IMR-90 (cell line): Measurements from ENCODE around the gene MGLL. TPM values are rescaled to one million over a fixed set of nuclear protein-coding genes. Genes with fewer than 3 reads are reported as not detected.
A peak's percentile ranks its signal among the peaks of the same experiment; 100 is the strongest.

ENCODE experiments used
- ATAC-seq: fragments of 200-7000 bp; cut with Tn5 transposase; 2 replicates; pipeline ENCODE4 v1.9.1; 2020; ENCODE audit warnings: low read depth, mild to moderate bottlenecking, moderate library complexity
- BruUV-seq: library from RNA; stranded (reverse); fragments of 400-500 nt; replicated peaks from 2 replicates; lab custom pipeline; 2021; lab: Mats Ljungman, UMichigan
- CTCF ChIA-PET: fragments of 300-600 bp; formaldehyde crosslinking; extraction: SDS; loops from one replicate; lab custom pipeline; 2021; ENCODE audit warnings: antibody characterized with exemption; lab: Yijun Ruan, JAX
- POLR2A ChIA-PET: fragments of 300-600 bp; sonication (Branson Sonifier 250); formaldehyde crosslinking; loops from one replicate; lab custom pipeline; 2022; ENCODE audit warnings: antibody characterized with exemption; ENCODE audit not compliant: unreplicated experiment; lab: Charles Lee
- DNase-seq: peaks from one replicate; pipeline ENCODE4 v3.0.0; 2013
- H2AFZ ChIP-seq: replicated peaks from 2 replicates; pipeline ENCODE3; 2013; ENCODE audit warnings: low read length, mild to moderate bottlenecking; ENCODE audit not compliant: poor library complexity
- H2AK5ac ChIP-seq: 2 replicates; pipeline ENCODE4 v1.6.1; 2013; ENCODE audit warnings: low read depth, low read length, inconsistent platforms
- H2AK9ac ChIP-seq: replicated peaks from 2 replicates; pipeline ENCODE3; 2013; ENCODE audit warnings: mild to moderate bottlenecking, low read depth, low read length, moderate library complexity; ENCODE audit not compliant: poor library complexity
- H2BK120ac ChIP-seq: 2 replicates; pipeline ENCODE4 v1.6.1; 2013; ENCODE audit warnings: low read depth, low read length, inconsistent platforms
- H2BK15ac ChIP-seq: 3 replicates; pipeline ENCODE4 v1.6.1; 2013; ENCODE audit warnings: low read depth, low read length, inconsistent platforms
- H2BK20ac ChIP-seq: 2 replicates; pipeline ENCODE4 v1.6.1; 2013; ENCODE audit warnings: low read depth, mild to moderate bottlenecking, inconsistent platforms, low read length, moderate library complexity
- H2BK5ac ChIP-seq: 2 replicates; pipeline ENCODE4 v1.6.1; 2013; ENCODE audit warnings: mild to moderate bottlenecking, low read depth, low read length, inconsistent platforms; ENCODE audit not compliant: poor library complexity, severe bottlenecking
- H3K14ac ChIP-seq: replicated peaks from 2 replicates; pipeline ENCODE4 v1.6.1; 2013; ENCODE audit warnings: low read depth, low read length, inconsistent platforms
- H3K18ac ChIP-seq: 2 replicates; pipeline ENCODE4 v1.6.1; 2013; ENCODE audit warnings: low read depth, low read length, control low read depth
- H3K23ac ChIP-seq: 2 replicates; pipeline ENCODE4 v1.6.1; 2013; ENCODE audit warnings: low read depth, low read length, inconsistent platforms
- H3K27ac ChIP-seq: 2 replicates; pipeline ENCODE4 v1.5.1; 2013; ENCODE audit warnings: mild to moderate bottlenecking, control low read depth, low read length; ENCODE audit not compliant: insufficient read depth
- H3K27me3 ChIP-seq: 2 replicates; pipeline ENCODE4 v1.6.1; 2013; ENCODE audit warnings: low read length; ENCODE audit not compliant: control insufficient read depth, insufficient read depth
- H3K36me3 ChIP-seq: 2 replicates; pipeline ENCODE4 v1.6.1; 2013; ENCODE audit warnings: low read length, mixed read lengths; ENCODE audit not compliant: control insufficient read depth, insufficient read depth
- H3K4ac ChIP-seq: 2 replicates; pipeline ENCODE4 v1.6.1; 2013; ENCODE audit warnings: low read depth, low read length, inconsistent platforms
- H3K4me1 ChIP-seq: 2 replicates; pipeline ENCODE4 v1.6.1; 2013; ENCODE audit warnings: low read length, mixed read lengths; ENCODE audit not compliant: control insufficient read depth, insufficient read depth
- H3K4me2 ChIP-seq: 2 replicates; pipeline ENCODE4 v1.6.1; 2013; ENCODE audit warnings: low read depth, mild to moderate bottlenecking, control low read depth, low read length, moderate library complexity
- H3K4me3 ChIP-seq: 2 replicates; pipeline ENCODE4 v1.5.1; 2013; ENCODE audit warnings: low read depth, mild to moderate bottlenecking, control low read depth, low read length, moderate library complexity; ENCODE audit not compliant: insufficient read depth
- H3K56ac ChIP-seq: 2 replicates; pipeline ENCODE4 v1.6.1; 2013; ENCODE audit warnings: low read length, inconsistent platforms; ENCODE audit not compliant: insufficient read depth; ENCODE audit errors: extremely low read depth
- H3K79me1 ChIP-seq, 2 experiments: 2 replicates each; pipeline ENCODE4 v1.6.1; 2013; ENCODE audit warnings: low read length in 2 of 2, inconsistent platforms in 1 of 2, low read depth in 1 of 2
- H3K9ac ChIP-seq: 2 replicates; pipeline ENCODE4 v1.6.1; 2013; ENCODE audit warnings: low read depth, low read length, control low read depth
- H3K9me1 ChIP-seq: 2 replicates; pipeline ENCODE4 v1.6.1; 2013; ENCODE audit warnings: low read length, inconsistent platforms; ENCODE audit not compliant: insufficient read depth
- H3K9me3 ChIP-seq: 2 replicates; pipeline ENCODE4 v1.6.1; 2013; ENCODE audit warnings: low read length; ENCODE audit not compliant: control insufficient read depth, insufficient read depth
- H4K20me1 ChIP-seq: 2 replicates; pipeline ENCODE4 v1.6.1; 2013; ENCODE audit warnings: low read length, inconsistent platforms; ENCODE audit not compliant: insufficient read depth
- H4K5ac ChIP-seq: 2 replicates; pipeline ENCODE4 v1.6.1; 2013; ENCODE audit warnings: mild to moderate bottlenecking, low read depth, low read length, control low read depth
- H4K8ac ChIP-seq, 2 experiments: 2 replicates each; pipeline ENCODE4 v1.6.1; 2013; ENCODE audit warnings: low read depth in 2 of 2, low read length in 2 of 2, control low read depth in 1 of 2, inconsistent platforms in 1 of 2
- H4K91ac ChIP-seq: 2 replicates; pipeline ENCODE4 v1.6.1; 2013; ENCODE audit warnings: low read depth, low read length, inconsistent platforms; ENCODE audit not compliant: insufficient read depth
- BHLHE40 ChIP-seq: fragments of 150-350 bp; IDR thresholded peaks from 2 replicates; pipeline ENCODE4 v1.6.1; 2016; ENCODE audit warnings: mild to moderate bottlenecking, low read depth, low read length
- CHD1 ChIP-seq: IDR thresholded peaks from 2 replicates; pipeline ENCODE4 v1.6.1; 2012; ENCODE audit warnings: low read depth, low read length, improper control_type of control experiment
- FOS ChIP-seq: fragments of 150-350 bp; IDR thresholded peaks from 2 replicates; pipeline ENCODE4 v1.6.1; 2016; ENCODE audit warnings: low read depth, low read length
- MXI1 ChIP-seq: IDR thresholded peaks from 2 replicates; pipeline ENCODE4 v1.6.1; 2012; ENCODE audit warnings: low read depth, mild to moderate bottlenecking, low read length, moderate library complexity, borderline replicate concordance
- POLR2A ChIP-seq: IDR thresholded peaks from 2 replicates; pipeline ENCODE4 v1.6.1; 2012; ENCODE audit warnings: mild to moderate bottlenecking, low read depth, low read length
- RFX5 ChIP-seq: IDR thresholded peaks from 2 replicates; pipeline ENCODE4 v1.8.0; 2012; ENCODE audit warnings: low read depth, mild to moderate bottlenecking, low read length, moderate library complexity
- WGBS, 2 experiments: methylation state at CpG; one replicate each; pipeline versions ENCODE4 v1.1.5 to v1.1.7; 2013; ENCODE audit warnings: missing lambda C conversion rate in 2 of 2; ENCODE audit not compliant: insufficient read length in 1 of 2; ENCODE audit errors: extremely low coverage in 2 of 2; 5-methylcytosine and 5-hydroxymethylcytosine counted together
- dilution Hi-C: fragments of 300-500 bp; cut with HindIII; formaldehyde crosslinking; loops from one replicate; pipeline ENCODE4 v1.14.3; 2018; ENCODE audit warnings: low sequenced_read_pairs; ENCODE audit not compliant: unreplicated experiment
- in situ Hi-C: fragments of 300-500 bp; cut with MboI; formaldehyde crosslinking; loops from 3 replicates; pipeline ENCODE4 v1.14.3; 2019; ENCODE audit warnings: low sequenced_read_pairs, inconsistent platforms, mixed read lengths
- intact Hi-C: fragments of 100-400 bp; cut with micrococcal nuclease; formaldehyde crosslinking; loops from 2 replicates; pipeline ENCODE4 v1.10.0; 2022
- polyA plus RNA-seq, 3 experiments: library from polyadenylated mRNA; depleted of rRNA; stranded (reverse); fragments of >200 nt; gene quantifications; 2 replicates each; pipeline ENCODE4 v1.2.3, GENCODE V29; 2012; ENCODE audit warnings: low replicate concordance in 1 of 3
- total RNA-seq: library from RNA; depleted of rRNA; stranded (reverse); fragments of >200 nt; gene quantifications from 2 replicates; pipeline ENCODE4 v1.2.3, GENCODE V29; 2012
- TF ChIP-seq, protein P1 (sequence below): conservative IDR thresholded peaks from 2 replicates; pipeline ENCODE4 v1.5.1; 2012; ENCODE audit warnings: mild to moderate bottlenecking, low read depth, low read length, improper control_type of control experiment
- TF ChIP-seq, protein P2 (sequence below): fragments of 150-350 bp; IDR thresholded peaks from 2 replicates; pipeline ENCODE4 v1.6.1; 2016; ENCODE audit warnings: low read depth, mild to moderate bottlenecking, low read length, moderate library complexity, borderline replicate concordance
- TF ChIP-seq, protein P3 (sequence below): fragments of 150-350 bp; IDR thresholded peaks from 2 replicates; pipeline ENCODE4 v1.6.1; 2017; ENCODE audit warnings: mild to moderate bottlenecking, antibody characterized with exemption, low read length, low read depth

MGLL gene
- total and polyA plus RNA-seq, 2 of the 4 experiments (the other 2 are of a cell fraction), result 23.7 to 60.6 TPM

DNA sequence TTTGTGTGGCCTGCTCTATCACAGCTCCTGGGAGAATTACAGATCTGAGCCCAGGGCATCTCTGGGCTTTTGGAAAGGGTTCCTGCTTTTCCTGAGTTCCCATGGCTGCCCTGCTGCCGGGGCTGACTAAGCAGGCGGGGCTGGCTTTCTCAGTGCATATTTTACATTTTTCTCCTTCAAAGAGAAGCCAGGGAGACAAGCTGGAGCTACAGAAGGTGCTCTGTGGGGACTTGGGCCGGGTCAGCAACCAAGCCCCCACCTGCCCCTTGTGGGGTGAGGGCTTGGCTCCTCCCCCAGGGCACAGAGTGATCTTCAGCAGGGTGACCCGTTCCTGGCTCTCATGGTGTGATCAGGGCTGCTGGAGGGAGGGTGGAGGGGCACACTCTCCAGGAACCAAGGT lies 132.2 kb downstream of the MGLL start:
- H2AK5ac ChIP-seq, result peak overlapping the region; percentile 92
- no peak overlapping the region for H3K4me3 ChIP-seq
- intact Hi-C loops, result loop anchor here (2.0 kb wide), 4 partner anchors 37 to 363 kb away; partner anchors contain the start of gene SEC61A1
- H3K14ac ChIP-seq, result peak overlapping the region; percentile 88
- no peaks in the 10 kb centered on the region for H3K27me3 ChIP-seq
- H3K23ac ChIP-seq, result peak overlapping the region; percentile 91
- H3K36me3 ChIP-seq, result peaks cover 12% of the 10 kb centered on the region; the same call in 1 of the 2 replicates
- H3K4me2 ChIP-seq, result peak overlapping the region; percentile 61
- peak overlapping the region; percentile 68 for H4K5ac ChIP-seq
- H3K27ac ChIP-seq, result peak overlapping the region; percentile 80
- H3K4me1 ChIP-seq, result peaks cover 26% of the 10 kb centered on the region
- H2BK120ac ChIP-seq, result peak overlapping the region; percentile 98
- no TSS peak for BruUV-seq
- H2AK9ac ChIP-seq, result peak overlapping the region; percentile 96
- H2BK5ac ChIP-seq, result peak overlapping the region; percentile 89
- ChIA-PET POLR2A (no interaction called here), CTCF (interaction anchor here (1.9 kb wide), 1 partner anchor 141 kb away, joined by 9 read pairs; no protein-coding TSS in a partner anchor)
- dilution Hi-C loops, result no loop called here
- H3K9me1 ChIP-seq, result peaks cover 26% of the 10 kb centered on the region
- peak overlapping the region; percentile 85 for H2AFZ ChIP-seq
- H3K9ac ChIP-seq, result peak overlapping the region; percentile 59
- peak overlapping the region; percentile 90 to 91 for H4K8ac ChIP-seq
- peak overlapping the region; percentile 97 for H4K91ac ChIP-seq
- H3K79me1 ChIP-seq, result peaks cover 0 to 30% of the 10 kb centered on the region in 2 experiments; a peak in 2 of 4 replicates
- H3K18ac ChIP-seq, result peak overlapping the region; percentile 80
- H2BK20ac ChIP-seq, result peak overlapping the region; percentile 96
- H3K4ac ChIP-seq, result peak overlapping the region; percentile 98
- H4K20me1 ChIP-seq, result no peaks in the 10 kb centered on the region
- TF ChIP-seq BHLHE40 (no peak), CHD1 (no peak), POLR2A (no peak), MXI1 (no peak), RFX5 (no peak), FOS (no peak)
- TF ChIP-seq, protein P1, sequence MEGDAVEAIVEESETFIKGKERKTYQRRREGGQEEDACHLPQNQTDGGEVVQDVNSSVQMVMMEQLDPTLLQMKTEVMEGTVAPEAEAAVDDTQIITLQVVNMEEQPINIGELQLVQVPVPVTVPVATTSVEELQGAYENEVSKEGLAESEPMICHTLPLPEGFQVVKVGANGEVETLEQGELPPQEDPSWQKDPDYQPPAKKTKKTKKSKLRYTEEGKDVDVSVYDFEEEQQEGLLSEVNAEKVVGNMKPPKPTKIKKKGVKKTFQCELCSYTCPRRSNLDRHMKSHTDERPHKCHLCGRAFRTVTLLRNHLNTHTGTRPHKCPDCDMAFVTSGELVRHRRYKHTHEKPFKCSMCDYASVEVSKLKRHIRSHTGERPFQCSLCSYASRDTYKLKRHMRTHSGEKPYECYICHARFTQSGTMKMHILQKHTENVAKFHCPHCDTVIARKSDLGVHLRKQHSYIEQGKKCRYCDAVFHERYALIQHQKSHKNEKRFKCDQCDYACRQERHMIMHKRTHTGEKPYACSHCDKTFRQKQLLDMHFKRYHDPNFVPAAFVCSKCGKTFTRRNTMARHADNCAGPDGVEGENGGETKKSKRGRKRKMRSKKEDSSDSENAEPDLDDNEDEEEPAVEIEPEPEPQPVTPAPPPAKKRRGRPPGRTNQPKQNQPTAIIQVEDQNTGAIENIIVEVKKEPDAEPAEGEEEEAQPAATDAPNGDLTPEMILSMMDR, result no peak
- TF ChIP-seq, protein P2, sequence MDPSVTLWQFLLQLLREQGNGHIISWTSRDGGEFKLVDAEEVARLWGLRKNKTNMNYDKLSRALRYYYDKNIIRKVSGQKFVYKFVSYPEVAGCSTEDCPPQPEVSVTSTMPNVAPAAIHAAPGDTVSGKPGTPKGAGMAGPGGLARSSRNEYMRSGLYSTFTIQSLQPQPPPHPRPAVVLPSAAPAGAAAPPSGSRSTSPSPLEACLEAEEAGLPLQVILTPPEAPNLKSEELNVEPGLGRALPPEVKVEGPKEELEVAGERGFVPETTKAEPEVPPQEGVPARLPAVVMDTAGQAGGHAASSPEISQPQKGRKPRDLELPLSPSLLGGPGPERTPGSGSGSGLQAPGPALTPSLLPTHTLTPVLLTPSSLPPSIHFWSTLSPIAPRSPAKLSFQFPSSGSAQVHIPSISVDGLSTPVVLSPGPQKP, result no peak
- TF ChIP-seq, protein P3, sequence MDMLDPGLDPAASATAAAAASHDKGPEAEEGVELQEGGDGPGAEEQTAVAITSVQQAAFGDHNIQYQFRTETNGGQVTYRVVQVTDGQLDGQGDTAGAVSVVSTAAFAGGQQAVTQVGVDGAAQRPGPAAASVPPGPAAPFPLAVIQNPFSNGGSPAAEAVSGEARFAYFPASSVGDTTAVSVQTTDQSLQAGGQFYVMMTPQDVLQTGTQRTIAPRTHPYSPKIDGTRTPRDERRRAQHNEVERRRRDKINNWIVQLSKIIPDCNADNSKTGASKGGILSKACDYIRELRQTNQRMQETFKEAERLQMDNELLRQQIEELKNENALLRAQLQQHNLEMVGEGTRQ, result no peak
- DNase-seq, result peak; percentile 61
- H3K56ac ChIP-seq, result peak overlapping the region; percentile 59; the same call in 1 of the 2 replicates
- ATAC-seq, result peak; percentile 66
- in situ Hi-C loops, result no loop called here
- peak overlapping the region; percentile 99; the same call in 2 of the 3 replicates for H2BK15ac ChIP-seq
- no CpG with 5 or more reads among the region's 4 CpGs for WGBS, 2 experiments
- no peaks in the 10 kb centered on the region for H3K9me3 ChIP-seq
